Liver (tissue), 5 donors: ENCODE measurements around the gene LPAR1. TPM values are rescaled to one million over a fixed set of nuclear protein-coding genes. Genes with fewer than 3 reads are reported as not detected.

Source experiments
- polyA plus RNA-seq, 2 donors: library from polyadenylated mRNA; stranded (reverse) in 1 of 2; unstranded in 1 of 2; fragments of 200-250 nt in 1 of 2; fragments of >200 nt in 1 of 2; fragmentation: Nextera tagmentation in 1 of 2; extraction: Ambion mirVana in 1 of 2; gene quantifications; one replicate each; pipeline versions ENCODE4 v1.2.1 to v1.2.3, GENCODE V29; 2013 to 2015
- small RNA-seq: library from RNA; depleted of rRNA; stranded (forward); fragments of <200 nt; gene quantifications from one replicate; pipeline ENCODE3, GENCODE V24; 2014
- total RNA-seq, 2 donors: library from RNA; depleted of rRNA; stranded (reverse); fragments of >200 nt; gene quantifications; one replicate each; pipeline ENCODE4 v1.2.3, GENCODE V29; 2014
- donor health status: healthy.
- donor health status: healthy.
- donor health status: healthy.

Gene LPAR1
- total and polyA plus RNA-seq, 4 donors: 0.51 to 3.6 (median 1.1) TPM

Small RNA genes within 50 kb of the gene (small RNA-seq; reads per million reads assigned to genes)
- gene RF00019 (not detected), gene RNU6-432P (not detected)
